Neuronal stem cell (in vitro differentiated cells): ENCODE data around the gene CTNNBIP1.

Source experiments
- DNase-seq: peaks from one replicate; pipeline ENCODE4 v3.0.0-alpha.2; 2013; ENCODE audit warnings: low spot score
- H2AFZ ChIP-seq: one replicate; pipeline ENCODE4 v1.6.1; 2013; ENCODE audit warnings: mild to moderate bottlenecking, low read length, inconsistent platforms
- H2AK5ac ChIP-seq: 2 replicates; pipeline ENCODE4 v1.6.1; 2013; ENCODE audit warnings: low read depth, mild to moderate bottlenecking, inconsistent platforms, low read length, moderate library complexity, mixed read lengths
- H2BK120ac ChIP-seq: 2 replicates; pipeline ENCODE4 v1.6.1; 2013; ENCODE audit warnings: low read depth, mild to moderate bottlenecking, inconsistent platforms, low read length, moderate library complexity, mixed read lengths
- H2BK12ac ChIP-seq: one replicate; pipeline ENCODE4 v1.6.1; 2013; ENCODE audit warnings: low read length, inconsistent platforms
- H2BK15ac ChIP-seq: 2 replicates; pipeline ENCODE4 v1.6.1; 2013; ENCODE audit warnings: mild to moderate bottlenecking, low read length, inconsistent platforms, mixed read lengths
- H2BK5ac ChIP-seq: one replicate; pipeline ENCODE4 v1.6.1; 2013; ENCODE audit warnings: inconsistent platforms, mild to moderate bottlenecking, low read length, moderate library complexity
- H3K14ac ChIP-seq: one replicate; pipeline ENCODE4 v1.6.1; 2013; ENCODE audit warnings: low read length, inconsistent platforms
- H3K18ac ChIP-seq: 2 replicates; pipeline ENCODE4 v1.6.1; 2013; ENCODE audit warnings: low read length, inconsistent platforms
- H3K23ac ChIP-seq: 2 replicates; pipeline ENCODE4 v1.6.1; 2013; ENCODE audit warnings: low read depth, mild to moderate bottlenecking, mixed read lengths, low read length, inconsistent platforms; ENCODE audit not compliant: poor library complexity
- H3K27ac ChIP-seq: replicated peaks from 3 replicates; pipeline ENCODE4 v1.5.1; 2013; ENCODE audit warnings: low read length, inconsistent platforms
- H3K27me3 ChIP-seq, 3 experiments: 2 replicates each; pipeline ENCODE4 v1.6.1; 2013; ENCODE audit warnings: low read length in 3 of 3, mild to moderate bottlenecking in 2 of 3, inconsistent platforms in 1 of 3, low read depth in 1 of 3, mixed read lengths in 1 of 3, moderate library complexity in 1 of 3; ENCODE audit not compliant: control insufficient read depth in 3 of 3, insufficient read depth in 3 of 3
- H3K36me3 ChIP-seq, 2 donors: replicated peaks in 1 of 2; 2 replicates each; pipeline ENCODE4 v1.6.1; 2013; ENCODE audit warnings: low read length in 2 of 2; ENCODE audit not compliant: control insufficient read depth in 2 of 2, insufficient read depth in 2 of 2
- H3K4ac ChIP-seq: 2 replicates; pipeline ENCODE4 v1.6.1; 2013; ENCODE audit warnings: inconsistent platforms, mild to moderate bottlenecking, low read length, moderate library complexity
- H3K4me1 ChIP-seq, 2 donors: 1 replicate in 1 of 2; 2 replicates in 1 of 2; pipeline ENCODE4 v1.6.1; 2013; ENCODE audit warnings: low read length in 2 of 2, low read depth in 1 of 2; ENCODE audit not compliant: control insufficient read depth in 2 of 2, insufficient read depth in 1 of 2
- H3K4me2 ChIP-seq: one replicate; pipeline ENCODE4 v1.6.1; 2013; ENCODE audit warnings: mild to moderate bottlenecking, low read length, inconsistent platforms; ENCODE audit not compliant: insufficient read depth, poor library complexity, severe bottlenecking
- H3K4me3 ChIP-seq, 2 donors: 2 replicates each; pipeline ENCODE4 v1.5.1; 2013; ENCODE audit warnings: low read length in 2 of 2, mild to moderate bottlenecking in 2 of 2, inconsistent platforms in 1 of 2, moderate library complexity in 1 of 2
- H3K79me1 ChIP-seq: one replicate; pipeline ENCODE4 v1.6.1; 2013; ENCODE audit warnings: low read depth, mild to moderate bottlenecking, inconsistent platforms, low read length, moderate library complexity
- H3K9ac ChIP-seq: one replicate; pipeline ENCODE4 v1.6.1; 2013; ENCODE audit warnings: mild to moderate bottlenecking, low read depth, low read length, inconsistent platforms; ENCODE audit not compliant: poor library complexity
- H3K9me3 ChIP-seq, 2 donors: replicated peaks in 1 of 2; 2 replicates each; pipeline versions ENCODE3 to v1.6.1; 2013; ENCODE audit warnings: low read length in 2 of 2, mild to moderate bottlenecking in 2 of 2, inconsistent platforms in 1 of 2, low read depth in 1 of 2, mixed read lengths in 1 of 2, moderate library complexity in 1 of 2; ENCODE audit not compliant: control insufficient read depth in 2 of 2, insufficient read depth in 1 of 2
- H4K8ac ChIP-seq: one replicate; pipeline ENCODE4 v1.6.1; 2013; ENCODE audit warnings: low read depth, mild to moderate bottlenecking, inconsistent platforms, low read length, moderate library complexity
- H4K91ac ChIP-seq: one replicate; pipeline ENCODE4 v1.6.1; 2013; ENCODE audit warnings: low read length, low read depth, mild to moderate bottlenecking, inconsistent platforms; ENCODE audit not compliant: poor library complexity
- WGBS, 2 donors: extraction: QIAGEN DNeasy Blood & Tissue Kit; methylation state at CpG; one replicate each; pipeline ENCODE4 v1.1.7; 2013; ENCODE audit warnings: missing lambda C conversion rate in 2 of 2, mixed read lengths in 1 of 2; ENCODE audit not compliant: insufficient read length in 2 of 2, insufficient replicate concordance in 1 of 2; ENCODE audit errors: extremely low coverage in 2 of 2; 5-methylcytosine and 5-hydroxymethylcytosine counted together

Gene CTNNBIP1

DNA sequence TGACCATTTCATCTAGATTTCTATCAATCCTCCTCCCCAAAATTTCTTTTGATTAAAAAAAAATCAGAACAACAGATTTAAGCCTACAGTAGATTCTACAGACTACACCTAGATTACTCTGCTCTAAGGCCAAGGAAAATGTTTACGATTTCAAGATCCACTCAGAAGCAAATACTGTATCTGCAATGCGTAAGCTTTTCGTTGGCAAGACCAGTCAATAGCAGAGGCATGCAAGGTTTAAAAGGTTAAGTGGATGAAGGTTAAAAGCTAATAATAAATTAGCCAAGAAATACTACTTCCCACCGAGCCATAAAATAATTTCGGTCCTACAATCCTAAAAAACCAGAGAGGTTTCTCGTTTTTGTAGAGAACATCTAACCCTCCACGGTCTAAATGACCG is 87.6 kb downstream of the CTNNBIP1 start:
- H2AFZ ChIP-seq = no peak overlapping the region
- H3K4ac ChIP-seq = no peak overlapping the region
- H3K4me1 ChIP-seq = peaks cover 14 to 19% of the 10 kb centered on the region in 2 donors
- H4K91ac ChIP-seq = no peak overlapping the region
- H3K18ac ChIP-seq = no peak overlapping the region
- peaks cover 6% of the 10 kb centered on the region for H3K79me1 ChIP-seq
- peak overlapping the region; percentile 85 for H3K9ac ChIP-seq
- H2BK15ac ChIP-seq = no peak overlapping the region
- peaks cover 3 to 19% of the 10 kb centered on the region in 2 donors for H3K36me3 ChIP-seq
- peaks cover 0 to 20% (median 4%) of the 10 kb centered on the region in 3 experiments for H3K27me3 ChIP-seq
- H3K23ac ChIP-seq = no peak overlapping the region
- H3K9me3 ChIP-seq = peaks cover 0 to 7% of the 10 kb centered on the region in 2 donors
- no peak overlapping the region for H2BK12ac ChIP-seq
- WGBS, 2 donors = no CpG with 5 or more reads among the region's 8 CpGs
- H3K4me3 ChIP-seq = peak overlapping the region; percentile 94 to 95
- H2BK5ac ChIP-seq = no peak overlapping the region
- H2AK5ac ChIP-seq = no peak overlapping the region
- H3K14ac ChIP-seq = no peak overlapping the region
- no peak overlapping the region for H3K27ac ChIP-seq
- H4K8ac ChIP-seq = no peak overlapping the region
- peak overlapping the region; percentile 83 for H3K4me2 ChIP-seq
- H2BK120ac ChIP-seq = no peak overlapping the region
- no peak for DNase-seq

DNA sequence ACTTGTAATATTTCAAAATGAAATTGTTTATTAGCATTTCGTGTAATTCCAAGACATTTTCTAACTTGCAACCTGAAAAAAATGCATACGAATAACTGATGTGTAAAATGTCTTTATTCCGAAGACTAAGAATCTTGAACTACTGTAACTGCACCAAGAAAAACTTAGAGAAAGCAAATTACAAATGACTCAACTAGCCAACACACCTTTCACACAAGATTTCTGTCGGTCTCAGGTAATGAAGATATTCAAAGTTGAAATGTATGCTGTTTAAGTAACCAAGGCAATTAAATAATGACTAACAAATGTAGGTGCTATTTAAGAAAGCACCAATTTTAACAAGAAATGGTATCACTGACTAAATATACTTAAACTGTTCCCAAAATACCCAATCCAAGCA is 88.4 kb downstream of the CTNNBIP1 start:
- Histone ChIP-seq H3K4me1 (peaks cover 15 to 19% of the 10 kb centered on the region in 2 donors), H2BK15ac (no peak overlapping the region), H3K36me3 (peaks cover 3 to 19% of the 10 kb centered on the region in 2 donors), H3K27me3 (peaks cover 0 to 20% (median 4%) of the 10 kb centered on the region in 3 experiments), H4K8ac (no peak overlapping the region), H3K9me3 (peaks cover 0 to 15% of the 10 kb centered on the region in 2 donors), H3K23ac (no peak overlapping the region), H3K4ac (no peak overlapping the region), H3K18ac (no peak overlapping the region), H3K14ac (no peak overlapping the region), H2BK12ac (no peak overlapping the region), H3K79me1 (peaks cover 6% of the 10 kb centered on the region), H3K27ac (no peak overlapping the region), H3K9ac (no peak overlapping the region), H4K91ac (no peak overlapping the region), H3K4me2 (no peak overlapping the region), H2BK5ac (no peak overlapping the region), H2AK5ac (no peak overlapping the region), H2BK120ac (no peak overlapping the region), H3K4me3 (peak overlapping the region in 1 of 2 donors; percentile 95), H2AFZ (no peak overlapping the region)
- DNase-seq = no peak
- WGBS, 2 donors = no CpG with 5 or more reads among the region's 4 CpGs

DNA sequence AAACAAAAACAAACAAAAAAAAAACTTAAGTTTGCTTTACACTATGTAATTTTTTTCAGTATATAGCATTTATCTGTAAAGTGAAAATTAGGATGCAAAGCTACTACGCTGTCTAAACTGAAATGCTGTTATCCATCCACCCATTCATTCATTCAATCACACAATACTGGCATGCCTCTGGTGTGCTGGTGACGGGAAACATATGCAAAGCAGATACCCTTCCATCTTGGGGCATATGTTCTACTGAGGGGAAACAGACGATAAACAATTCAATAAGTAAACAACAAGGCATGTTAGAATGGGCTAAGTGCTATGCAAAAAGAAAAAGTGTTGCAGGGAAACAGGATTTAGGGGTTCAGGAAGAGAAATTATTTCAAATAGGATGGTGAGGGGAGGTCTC is 89.5 kb downstream of the CTNNBIP1 start:
- Histone ChIP-seq H3K18ac (no peak overlapping the region), H2AFZ (no peak overlapping the region), H2BK12ac (no peak overlapping the region), H3K23ac (no peak overlapping the region), H3K79me1 (peaks cover 6% of the 10 kb centered on the region), H2BK120ac (no peak overlapping the region), H3K27me3 (peaks cover 0 to 9% (median 4%) of the 10 kb centered on the region in 3 experiments), H3K4me3 (no peak overlapping the region), H3K4me2 (no peak overlapping the region), H3K4ac (no peak overlapping the region), H3K36me3 (peaks cover 3 to 19% of the 10 kb centered on the region in 2 donors), H3K14ac (no peak overlapping the region), H2BK5ac (no peak overlapping the region), H2AK5ac (no peak overlapping the region), H3K4me1 (peaks cover 13 to 18% of the 10 kb centered on the region in 2 donors), H4K8ac (no peak overlapping the region), H4K91ac (no peak overlapping the region), H3K9me3 (peaks cover 0 to 15% of the 10 kb centered on the region in 2 donors), H3K27ac (no peak overlapping the region), H3K9ac (no peak overlapping the region), H2BK15ac (no peak overlapping the region)
- no peak for DNase-seq
- WGBS, 2 donors = no CpG with 5 or more reads among the region's 3 CpGs

DNA sequence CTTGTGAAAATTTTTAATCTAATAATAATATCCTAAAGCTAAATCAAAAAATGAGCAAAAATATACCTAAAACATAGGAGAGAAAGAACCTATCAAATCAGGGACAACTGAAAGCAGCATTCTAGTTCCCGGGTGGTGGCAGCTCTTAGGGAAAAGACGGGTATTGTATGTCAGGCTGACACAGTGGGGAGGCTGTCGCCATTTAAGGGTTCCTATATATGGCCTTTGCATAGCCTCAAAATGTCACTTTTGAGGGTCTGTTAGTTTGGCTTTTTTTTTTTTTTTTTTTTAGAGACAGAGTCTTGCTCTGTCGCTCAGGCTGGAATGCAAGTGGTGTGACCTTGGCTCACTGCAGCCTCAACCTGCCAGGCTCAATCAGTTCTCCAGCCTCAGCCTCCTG is 92.3 kb downstream of the CTNNBIP1 start:
- Histone ChIP-seq H3K9ac (no peak overlapping the region), H3K18ac (no peak overlapping the region), H3K4me2 (no peak overlapping the region), H3K4ac (no peak overlapping the region), H3K27ac (no peak overlapping the region), H3K14ac (no peak overlapping the region), H2BK5ac (no peak overlapping the region), H2AK5ac (no peak overlapping the region), H3K9me3 (peaks cover 0 to 15% of the 10 kb centered on the region in 2 donors), H3K4me3 (no peak overlapping the region), H2BK15ac (no peak overlapping the region), H4K8ac (no peak overlapping the region), H3K4me1 (peaks cover 3 to 8% of the 10 kb centered on the region in 2 donors), H2BK120ac (no peak overlapping the region), H3K27me3 (no peaks in the 10 kb centered on the region), H2AFZ (no peak overlapping the region), H3K23ac (no peak overlapping the region), H3K79me1 (peaks cover 5% of the 10 kb centered on the region), H3K36me3 (peaks cover 3 to 19% of the 10 kb centered on the region in 2 donors), H4K91ac (no peak overlapping the region), H2BK12ac (no peak overlapping the region)
- DNase-seq = no peak
- WGBS, 2 donors = no CpG with 5 or more reads among the region's 4 CpGs
